Urothelium cell line (cell line): ENCODE results near the gene WDR90.
A peak's percentile ranks its signal among the peaks of the same experiment; 100 is the strongest.

Experiments
- DNase-seq: peaks from one replicate; pipeline ENCODE4 v3.0.0; 2011; ENCODE audit warnings: low spot score, mixed read lengths
- FAIRE-seq: peaks from 2 replicates; lab custom pipeline; 2011; peaks lifted over from hg19 to GRCh38; lab: Jason Lieb, UNC

The WDR90 gene

GRCh38 chr16:704047-704446, 54.9 kb downstream of the WDR90 start:
- FAIRE-seq: no peak
- DNase-seq: no peak

GRCh38 chr16:704552-705380, 55.6 kb downstream of the WDR90 start:
- FAIRE-seq (no peak), DNase-seq (no peak)

GRCh38 chr16:705431-706188, 56.4 kb downstream of the WDR90 start, which contains the start of gene FBXL16:
Gene FBXL16, minus strand, starts transcription at chr16:705801. Its CDS starts 8,396 bp downstream, at chr16:697405.
- DNase-seq: peak; percentile 92
- FAIRE-seq: peak; percentile 40

- DNase-seq (no peak), FAIRE-seq (no peak)
Observed at GRCh38 chr16:706189-707061, 57.3 kb downstream of the WDR90 start.

GRCh38 chr16:707062-707538, 57.9 kb downstream of the WDR90 start:
- no peak for FAIRE-seq
- no peak for DNase-seq

GRCh38 chr16:708019-708418, 58.9 kb downstream of the WDR90 start:
- FAIRE-seq (no peak), DNase-seq (no peak)

- DNase-seq (no peak), FAIRE-seq (no peak)
Observed at GRCh38 chr16:708959-709358, 59.8 kb downstream of the WDR90 start.

GRCh38 chr16:709566-710499, 60.7 kb downstream of the WDR90 start:
- peak; percentile 94 for DNase-seq
- peak; percentile 76 for FAIRE-seq

GRCh38 chr16:710500-711075, 61.4 kb downstream of the WDR90 start:
- no peak for FAIRE-seq
- DNase-seq: no peak

- FAIRE-seq (no peak), DNase-seq (no peak)
Observed at GRCh38 chr16:711084-711483, 61.9 kb downstream of the WDR90 start.

- DNase-seq: peak; percentile 73
- FAIRE-seq: no peak
Observed at GRCh38 chr16:711548-712320, 62.6 kb downstream of the WDR90 start.

- peak; percentile 93 for FAIRE-seq
Observed at GRCh38 chr16:712740-713250, 63.6 kb downstream of the WDR90 start.

GRCh38 chr16:714079-714478, 64.9 kb downstream of the WDR90 start:
- FAIRE-seq (no peak), DNase-seq (no peak)

More at GRCh38 chr16:712740-713250, 63.6 kb downstream of the WDR90 start:
- peak; percentile 81 for DNase-seq

GRCh38 chr16:714558-715476, 65.7 kb downstream of the WDR90 start, which contains the start of gene METRN:
Gene METRN, plus strand, starts transcription at chr16:715118. Its CDS starts 172 bp downstream, at chr16:715290.
- peak; percentile 42 for FAIRE-seq

GRCh38 chr16:715477-716199, 66.5 kb downstream of the WDR90 start:
- FAIRE-seq (no peak), DNase-seq (no peak)

More at GRCh38 chr16:714558-715476, 65.7 kb downstream of the WDR90 start, which contains the start of gene METRN:
- peak; percentile 94 for DNase-seq

- FAIRE-seq (no peak), DNase-seq (no peak)
Observed at GRCh38 chr16:716200-716568, 67.0 kb downstream of the WDR90 start.
